ENCODE measurements around the gene KCND2.

GRCh38 chr7:120226188-120226587 is 46.8 kb upstream of the KCND2 start:
- TF ChIP-seq FOXP2 (optimal IDR thresholded peaks at IDR 0.05; ENCODE audit: borderline replicate concordance, extremely low read depth, extremely low read length, insufficient read depth), result no peak
- TF ChIP-seq, protein P1, sequence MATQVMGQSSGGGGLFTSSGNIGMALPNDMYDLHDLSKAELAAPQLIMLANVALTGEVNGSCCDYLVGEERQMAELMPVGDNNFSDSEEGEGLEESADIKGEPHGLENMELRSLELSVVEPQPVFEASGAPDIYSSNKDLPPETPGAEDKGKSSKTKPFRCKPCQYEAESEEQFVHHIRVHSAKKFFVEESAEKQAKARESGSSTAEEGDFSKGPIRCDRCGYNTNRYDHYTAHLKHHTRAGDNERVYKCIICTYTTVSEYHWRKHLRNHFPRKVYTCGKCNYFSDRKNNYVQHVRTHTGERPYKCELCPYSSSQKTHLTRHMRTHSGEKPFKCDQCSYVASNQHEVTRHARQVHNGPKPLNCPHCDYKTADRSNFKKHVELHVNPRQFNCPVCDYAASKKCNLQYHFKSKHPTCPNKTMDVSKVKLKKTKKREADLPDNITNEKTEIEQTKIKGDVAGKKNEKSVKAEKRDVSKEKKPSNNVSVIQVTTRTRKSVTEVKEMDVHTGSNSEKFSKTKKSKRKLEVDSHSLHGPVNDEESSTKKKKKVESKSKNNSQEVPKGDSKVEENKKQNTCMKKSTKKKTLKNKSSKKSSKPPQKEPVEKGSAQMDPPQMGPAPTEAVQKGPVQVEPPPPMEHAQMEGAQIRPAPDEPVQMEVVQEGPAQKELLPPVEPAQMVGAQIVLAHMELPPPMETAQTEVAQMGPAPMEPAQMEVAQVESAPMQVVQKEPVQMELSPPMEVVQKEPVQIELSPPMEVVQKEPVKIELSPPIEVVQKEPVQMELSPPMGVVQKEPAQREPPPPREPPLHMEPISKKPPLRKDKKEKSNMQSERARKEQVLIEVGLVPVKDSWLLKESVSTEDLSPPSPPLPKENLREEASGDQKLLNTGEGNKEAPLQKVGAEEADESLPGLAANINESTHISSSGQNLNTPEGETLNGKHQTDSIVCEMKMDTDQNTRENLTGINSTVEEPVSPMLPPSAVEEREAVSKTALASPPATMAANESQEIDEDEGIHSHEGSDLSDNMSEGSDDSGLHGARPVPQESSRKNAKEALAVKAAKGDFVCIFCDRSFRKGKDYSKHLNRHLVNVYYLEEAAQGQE (IDR thresholded peaks at IDR 0.05; ENCODE audit: insufficient read depth in 1 of 2, low read depth in 2 of 2, low read length in 2 of 2), result no peak

Measured in PFSK-1 (cell line).